IMR-90 (cell line): Measurements from ENCODE around the gene PSMA7. TPM values are rescaled to one million over a fixed set of nuclear protein-coding genes. Genes with fewer than 3 reads are reported as not detected.
A peak's percentile ranks its signal among the peaks of the same experiment; 100 is the strongest.

Experiments
- ATAC-seq: fragments of 200-7000 bp; cut with Tn5 transposase; 2 replicates; pipeline ENCODE4 v1.9.1; 2020; ENCODE audit warnings: low read depth, mild to moderate bottlenecking, moderate library complexity
- BruUV-seq: library from RNA; stranded (reverse); fragments of 400-500 nt; replicated peaks from 2 replicates; lab custom pipeline; 2021; lab: Mats Ljungman, UMichigan
- CTCF ChIA-PET: fragments of 300-600 bp; formaldehyde crosslinking; extraction: SDS; loops from one replicate; lab custom pipeline; 2021; ENCODE audit warnings: antibody characterized with exemption; lab: Yijun Ruan, JAX
- POLR2A ChIA-PET: fragments of 300-600 bp; sonication (Branson Sonifier 250); formaldehyde crosslinking; loops from one replicate; lab custom pipeline; 2022; ENCODE audit warnings: antibody characterized with exemption; ENCODE audit not compliant: unreplicated experiment; lab: Charles Lee
- DNase-seq: peaks from one replicate; pipeline ENCODE4 v3.0.0; 2013
- H2AFZ ChIP-seq: replicated peaks from 2 replicates; pipeline ENCODE3; 2013; ENCODE audit warnings: low read length, mild to moderate bottlenecking; ENCODE audit not compliant: poor library complexity
- H2AK5ac ChIP-seq: 2 replicates; pipeline ENCODE4 v1.6.1; 2013; ENCODE audit warnings: low read depth, low read length, inconsistent platforms
- H2AK9ac ChIP-seq: replicated peaks from 2 replicates; pipeline ENCODE3; 2013; ENCODE audit warnings: mild to moderate bottlenecking, low read depth, low read length, moderate library complexity; ENCODE audit not compliant: poor library complexity
- H2BK120ac ChIP-seq: 2 replicates; pipeline ENCODE4 v1.6.1; 2013; ENCODE audit warnings: low read depth, low read length, inconsistent platforms
- H2BK15ac ChIP-seq: 3 replicates; pipeline ENCODE4 v1.6.1; 2013; ENCODE audit warnings: low read depth, low read length, inconsistent platforms
- H2BK20ac ChIP-seq: 2 replicates; pipeline ENCODE4 v1.6.1; 2013; ENCODE audit warnings: low read depth, mild to moderate bottlenecking, inconsistent platforms, low read length, moderate library complexity
- H2BK5ac ChIP-seq: 2 replicates; pipeline ENCODE4 v1.6.1; 2013; ENCODE audit warnings: mild to moderate bottlenecking, low read depth, low read length, inconsistent platforms; ENCODE audit not compliant: poor library complexity, severe bottlenecking
- H3K14ac ChIP-seq: replicated peaks from 2 replicates; pipeline ENCODE4 v1.6.1; 2013; ENCODE audit warnings: low read depth, low read length, inconsistent platforms
- H3K18ac ChIP-seq: 2 replicates; pipeline ENCODE4 v1.6.1; 2013; ENCODE audit warnings: low read depth, low read length, control low read depth
- H3K23ac ChIP-seq: 2 replicates; pipeline ENCODE4 v1.6.1; 2013; ENCODE audit warnings: low read depth, low read length, inconsistent platforms
- H3K27ac ChIP-seq: 2 replicates; pipeline ENCODE4 v1.5.1; 2013; ENCODE audit warnings: mild to moderate bottlenecking, control low read depth, low read length; ENCODE audit not compliant: insufficient read depth
- H3K27me3 ChIP-seq: 2 replicates; pipeline ENCODE4 v1.6.1; 2013; ENCODE audit warnings: low read length; ENCODE audit not compliant: control insufficient read depth, insufficient read depth
- H3K36me3 ChIP-seq: 2 replicates; pipeline ENCODE4 v1.6.1; 2013; ENCODE audit warnings: low read length, mixed read lengths; ENCODE audit not compliant: control insufficient read depth, insufficient read depth
- H3K4ac ChIP-seq: 2 replicates; pipeline ENCODE4 v1.6.1; 2013; ENCODE audit warnings: low read depth, low read length, inconsistent platforms
- H3K4me1 ChIP-seq: 2 replicates; pipeline ENCODE4 v1.6.1; 2013; ENCODE audit warnings: low read length, mixed read lengths; ENCODE audit not compliant: control insufficient read depth, insufficient read depth
- H3K4me2 ChIP-seq: 2 replicates; pipeline ENCODE4 v1.6.1; 2013; ENCODE audit warnings: low read depth, mild to moderate bottlenecking, control low read depth, low read length, moderate library complexity
- H3K4me3 ChIP-seq: 2 replicates; pipeline ENCODE4 v1.5.1; 2013; ENCODE audit warnings: low read depth, mild to moderate bottlenecking, control low read depth, low read length, moderate library complexity; ENCODE audit not compliant: insufficient read depth
- H3K56ac ChIP-seq: 2 replicates; pipeline ENCODE4 v1.6.1; 2013; ENCODE audit warnings: low read length, inconsistent platforms; ENCODE audit not compliant: insufficient read depth; ENCODE audit errors: extremely low read depth
- H3K79me1 ChIP-seq, 2 experiments: 2 replicates each; pipeline ENCODE4 v1.6.1; 2013; ENCODE audit warnings: low read length in 2 of 2, inconsistent platforms in 1 of 2, low read depth in 1 of 2
- H3K9ac ChIP-seq: 2 replicates; pipeline ENCODE4 v1.6.1; 2013; ENCODE audit warnings: low read depth, low read length, control low read depth
- H3K9me1 ChIP-seq: 2 replicates; pipeline ENCODE4 v1.6.1; 2013; ENCODE audit warnings: low read length, inconsistent platforms; ENCODE audit not compliant: insufficient read depth
- H3K9me3 ChIP-seq: 2 replicates; pipeline ENCODE4 v1.6.1; 2013; ENCODE audit warnings: low read length; ENCODE audit not compliant: control insufficient read depth, insufficient read depth
- H4K20me1 ChIP-seq: 2 replicates; pipeline ENCODE4 v1.6.1; 2013; ENCODE audit warnings: low read length, inconsistent platforms; ENCODE audit not compliant: insufficient read depth
- H4K5ac ChIP-seq: 2 replicates; pipeline ENCODE4 v1.6.1; 2013; ENCODE audit warnings: mild to moderate bottlenecking, low read depth, low read length, control low read depth
- H4K8ac ChIP-seq, 2 experiments: 2 replicates each; pipeline ENCODE4 v1.6.1; 2013; ENCODE audit warnings: low read depth in 2 of 2, low read length in 2 of 2, control low read depth in 1 of 2, inconsistent platforms in 1 of 2
- H4K91ac ChIP-seq: 2 replicates; pipeline ENCODE4 v1.6.1; 2013; ENCODE audit warnings: low read depth, low read length, inconsistent platforms; ENCODE audit not compliant: insufficient read depth
- BHLHE40 ChIP-seq: fragments of 150-350 bp; IDR thresholded peaks from 2 replicates; pipeline ENCODE4 v1.6.1; 2016; ENCODE audit warnings: mild to moderate bottlenecking, low read depth, low read length
- CEBPB ChIP-seq: IDR thresholded peaks from 2 replicates; pipeline ENCODE4 v1.6.1; 2012; ENCODE audit warnings: low read depth, low read length, improper control_type of control experiment
- ELK1 ChIP-seq: fragments of 150-350 bp; IDR thresholded peaks from 2 replicates; pipeline ENCODE4 v1.6.1; 2016; ENCODE audit warnings: low read depth, mild to moderate bottlenecking, low read length, moderate library complexity, borderline replicate concordance
- FOS ChIP-seq: fragments of 150-350 bp; IDR thresholded peaks from 2 replicates; pipeline ENCODE4 v1.6.1; 2016; ENCODE audit warnings: low read depth, low read length
- POLR2A ChIP-seq: IDR thresholded peaks from 2 replicates; pipeline ENCODE4 v1.6.1; 2012; ENCODE audit warnings: mild to moderate bottlenecking, low read depth, low read length
- RFX5 ChIP-seq: IDR thresholded peaks from 2 replicates; pipeline ENCODE4 v1.8.0; 2012; ENCODE audit warnings: low read depth, mild to moderate bottlenecking, low read length, moderate library complexity
- SMC3 ChIP-seq: fragments of 150-350 bp; IDR thresholded peaks from 2 replicates; pipeline ENCODE4 v1.6.1; 2016; ENCODE audit warnings: low read depth, mild to moderate bottlenecking, antibody characterized with exemption, low read length, moderate library complexity
- WGBS, 2 experiments: methylation state at CpG; one replicate each; pipeline versions ENCODE4 v1.1.5 to v1.1.7; 2013; ENCODE audit warnings: missing lambda C conversion rate in 2 of 2; ENCODE audit not compliant: insufficient read length in 1 of 2; ENCODE audit errors: extremely low coverage in 2 of 2; 5-methylcytosine and 5-hydroxymethylcytosine counted together
- dilution Hi-C: fragments of 300-500 bp; cut with HindIII; formaldehyde crosslinking; loops from one replicate; pipeline ENCODE4 v1.14.3; 2018; ENCODE audit warnings: low sequenced_read_pairs; ENCODE audit not compliant: unreplicated experiment
- in situ Hi-C: fragments of 300-500 bp; cut with MboI; formaldehyde crosslinking; loops from 3 replicates; pipeline ENCODE4 v1.14.3; 2019; ENCODE audit warnings: low sequenced_read_pairs, inconsistent platforms, mixed read lengths
- intact Hi-C: fragments of 100-400 bp; cut with micrococcal nuclease; formaldehyde crosslinking; loops from 2 replicates; pipeline ENCODE4 v1.10.0; 2022
- polyA plus RNA-seq, 3 experiments: library from polyadenylated mRNA; depleted of rRNA; stranded (reverse); fragments of >200 nt; gene quantifications; 2 replicates each; pipeline ENCODE4 v1.2.3, GENCODE V29; 2012; ENCODE audit warnings: low replicate concordance in 1 of 3
- total RNA-seq: library from RNA; depleted of rRNA; stranded (reverse); fragments of >200 nt; gene quantifications from 2 replicates; pipeline ENCODE4 v1.2.3, GENCODE V29; 2012

The PSMA7 gene
- total and polyA plus RNA-seq, 2 of the 4 experiments (the other 2 are of a cell fraction), result 417 to 458 TPM

- no peak overlapping the region for H4K91ac ChIP-seq
- H2BK15ac ChIP-seq, result no peak overlapping the region
- no peak overlapping the region for H2BK5ac ChIP-seq
- peak overlapping the region; percentile 65 for H2AK9ac ChIP-seq
- WGBS, 2 experiments, result 81% methylated on average over 10 of the region's 25 CpGs; no CpG with 5 or more reads in 1 of the 2 experiments
- no TSS peak for BruUV-seq
- peaks cover 31% of the 10 kb centered on the region for H3K36me3 ChIP-seq
- H3K14ac ChIP-seq, result no peak overlapping the region
- no peak overlapping the region for H3K27ac ChIP-seq
- DNase-seq (no peak), ATAC-seq (no peak)
- peaks cover 10 to 80% of the 10 kb centered on the region in 2 experiments for H3K79me1 ChIP-seq
- no peak overlapping the region for H3K56ac ChIP-seq
- H3K4me2 ChIP-seq, result no peak overlapping the region
- no peak overlapping the region for H2BK120ac ChIP-seq
- in situ Hi-C loops (no loop called here), dilution Hi-C loops (no loop called here), intact Hi-C loops (no loop called here)
- no peaks in the 10 kb centered on the region for H3K27me3 ChIP-seq
- no peak overlapping the region for H3K23ac ChIP-seq
- H3K18ac ChIP-seq, result no peak overlapping the region
- peaks cover 16% of the 10 kb centered on the region; the same call in 1 of the 2 replicates for H3K9me1 ChIP-seq
- no peak overlapping the region for H2AK5ac ChIP-seq
- H2BK20ac ChIP-seq, result no peak overlapping the region
- POLR2A ChIA-PET, result no interaction called here
- H3K4me3 ChIP-seq, result no peak overlapping the region
- H3K4ac ChIP-seq, result no peak overlapping the region
- CTCF ChIA-PET, result no interaction called here
- no peak overlapping the region for H3K9ac ChIP-seq
- H4K8ac ChIP-seq, result no peak overlapping the region
- no peak overlapping the region for H2AFZ ChIP-seq
- peaks cover 7% of the 10 kb centered on the region for H3K4me1 ChIP-seq
- H3K9me3 ChIP-seq, result no peaks in the 10 kb centered on the region
- no peak for TF ChIP-seq BHLHE40
- TF ChIP-seq RFX5, result no peak
- TF ChIP-seq ELK1, result no peak
- TF ChIP-seq CEBPB, result no peak
- no peak for TF ChIP-seq POLR2A
- no peak for TF ChIP-seq SMC3
- TF ChIP-seq FOS, result no peak
- H4K5ac ChIP-seq, result no peak overlapping the region
- H4K20me1 ChIP-seq, result peaks cover 70% of the 10 kb centered on the region
Observed at GRCh38 chr20:62157387-62158087, 14.3 kb upstream of the PSMA7 start.
